ENCODE measurements around the gene STAT3. TPM values are rescaled to one million over a fixed set of nuclear protein-coding genes. Genes with fewer than 3 reads are reported as not detected.
"Not testable (repeated sequence)": the region's sequence is repeated elsewhere in the genome, so short reads cannot be mapped to it uniquely, and the experiment has no call there.

Gene STAT3
- total RNA-seq, 1 donor from 2014 or later: 105 TPM

GRCh38 chr17:42409523-42410318 is 21.5 kb upstream of the STAT3 start:
- intact Hi-C loops (cut with micrococcal nuclease): no loop called here

DNA sequence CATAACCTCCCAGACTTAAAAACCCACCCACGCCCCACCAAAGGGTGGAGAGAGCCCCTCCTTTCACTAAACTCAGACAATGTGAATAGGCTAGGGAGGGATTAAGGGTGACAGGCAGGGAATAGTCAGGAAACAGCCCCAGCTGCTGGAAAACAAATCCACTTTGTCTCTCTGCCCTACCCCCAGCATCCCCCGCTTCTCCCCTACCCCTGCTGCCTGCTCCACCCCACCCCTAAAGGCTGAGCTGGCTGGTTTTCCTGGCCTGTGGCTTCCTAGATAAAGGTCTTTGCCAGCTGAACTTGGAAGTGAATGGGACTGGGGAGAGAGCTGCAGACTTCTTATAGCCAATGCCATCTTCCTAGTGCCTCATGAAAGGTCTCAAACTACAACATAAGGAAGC is 19.8 kb upstream of the STAT3 start:
- intact Hi-C loops (cut with micrococcal nuclease): no loop called here

GRCh38 chr17:42407289-42407836 is 19.1 kb upstream of the STAT3 start:
- intact Hi-C loops (cut with micrococcal nuclease): no loop called here

DNA sequence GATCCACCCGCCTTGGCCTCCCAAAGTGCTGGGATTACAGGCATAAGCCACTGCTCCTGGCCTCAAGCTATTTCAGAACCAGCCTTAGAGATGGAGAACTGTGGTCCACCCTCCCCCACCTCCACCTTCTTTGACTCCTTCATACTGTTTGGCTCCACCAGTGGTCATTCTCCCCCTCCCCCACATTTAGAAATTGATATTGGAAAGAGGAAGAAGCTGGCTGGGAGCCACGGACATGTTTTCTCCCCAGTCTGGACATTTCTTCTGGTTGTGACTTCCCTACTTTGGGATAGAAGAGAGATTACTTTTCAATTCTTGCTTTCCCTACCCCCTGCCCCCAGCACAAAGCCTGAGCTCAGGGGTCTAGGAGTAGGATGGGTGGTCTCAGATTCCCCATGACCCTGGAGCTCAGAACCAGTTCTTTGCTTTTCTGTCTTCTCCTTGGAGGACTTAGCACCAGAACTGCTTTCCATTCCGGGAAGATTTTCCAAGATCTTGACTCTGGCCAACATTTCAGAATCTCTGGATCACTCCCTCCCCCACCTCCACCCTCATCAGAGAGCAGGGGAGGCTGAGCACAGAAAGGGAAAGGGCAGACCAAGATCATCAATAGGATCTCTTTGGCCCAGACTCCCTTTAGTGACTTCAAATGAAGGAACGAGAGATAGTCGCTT is 18.5 kb upstream of the STAT3 start:
- intact Hi-C loops (cut with micrococcal nuclease): loop anchor here (1.0 kb wide), 1 partner anchor 84 kb away; no protein-coding TSS in a partner anchor

DNA sequence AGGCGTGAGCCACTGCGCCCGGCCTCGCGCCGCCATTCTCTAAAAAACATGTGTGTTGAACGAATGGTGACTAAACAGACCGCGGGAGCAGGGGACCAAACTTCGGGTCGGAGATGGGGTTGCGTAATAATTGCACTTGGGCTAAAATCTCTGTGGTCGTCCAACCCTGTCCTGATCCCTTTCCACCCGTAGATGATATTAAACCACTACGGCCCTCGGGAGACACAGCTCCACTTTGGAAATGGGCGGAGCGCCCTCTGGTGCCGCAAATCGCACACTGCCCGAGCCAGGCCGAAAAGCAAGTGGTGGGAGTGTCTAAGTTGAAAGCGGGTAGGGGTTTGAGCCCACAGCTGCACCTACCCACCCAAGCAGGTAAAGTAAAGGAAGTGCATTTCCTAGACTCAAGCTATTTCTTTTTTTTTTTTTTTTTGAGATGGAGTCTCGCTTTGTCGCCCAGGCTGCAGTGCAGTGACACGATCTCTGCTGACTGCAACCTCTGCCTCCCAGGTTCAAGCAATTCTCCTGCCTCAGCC is 17.8 kb upstream of the STAT3 start:
- intact Hi-C loops (cut with micrococcal nuclease): loop anchor here (1.0 kb wide), 1 partner anchor 84 kb away; no protein-coding TSS in a partner anchor

- intact Hi-C loops (cut with micrococcal nuclease): no loop called here
Observed at GRCh38 chr17:42405076-42405475, 16.8 kb upstream of the STAT3 start.

DNA sequence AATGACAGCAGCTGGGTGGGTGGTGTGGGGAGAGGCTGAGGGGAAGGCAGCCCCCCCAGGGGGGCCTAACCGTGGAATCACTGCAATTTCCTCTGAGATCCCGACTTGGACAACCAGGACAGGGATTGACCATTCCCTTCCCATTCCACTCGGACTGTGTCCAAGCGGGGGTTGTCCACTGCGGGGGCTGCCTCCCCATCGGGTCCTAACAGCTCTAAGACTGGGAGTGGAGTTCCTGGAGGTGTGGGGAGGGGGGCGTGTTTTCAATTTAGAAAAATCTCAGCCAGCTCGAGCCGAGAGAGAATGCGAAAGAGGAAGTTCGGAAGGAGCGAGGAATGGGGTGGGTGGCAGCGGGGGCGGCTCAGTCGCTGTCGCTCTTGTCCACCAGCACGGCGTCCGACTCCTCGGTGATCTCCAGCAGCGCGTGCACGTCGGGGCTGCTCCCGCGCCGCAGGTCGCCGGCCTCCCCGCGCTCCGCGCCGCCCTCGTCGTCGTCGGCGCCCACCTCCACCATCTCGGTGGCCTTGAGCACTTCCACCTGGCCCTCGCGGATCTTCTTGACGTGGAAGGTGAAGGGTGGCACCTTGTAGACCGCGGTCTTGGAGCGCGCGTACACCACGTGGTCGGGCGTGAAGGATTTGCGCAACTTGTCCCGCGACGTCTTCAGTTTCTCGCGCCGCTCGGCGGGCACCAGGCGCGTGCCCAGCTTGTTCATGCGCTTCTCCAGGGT is 16.2 kb upstream of the STAT3 start:
- intact Hi-C loops (cut with micrococcal nuclease): no loop called here

DNA sequence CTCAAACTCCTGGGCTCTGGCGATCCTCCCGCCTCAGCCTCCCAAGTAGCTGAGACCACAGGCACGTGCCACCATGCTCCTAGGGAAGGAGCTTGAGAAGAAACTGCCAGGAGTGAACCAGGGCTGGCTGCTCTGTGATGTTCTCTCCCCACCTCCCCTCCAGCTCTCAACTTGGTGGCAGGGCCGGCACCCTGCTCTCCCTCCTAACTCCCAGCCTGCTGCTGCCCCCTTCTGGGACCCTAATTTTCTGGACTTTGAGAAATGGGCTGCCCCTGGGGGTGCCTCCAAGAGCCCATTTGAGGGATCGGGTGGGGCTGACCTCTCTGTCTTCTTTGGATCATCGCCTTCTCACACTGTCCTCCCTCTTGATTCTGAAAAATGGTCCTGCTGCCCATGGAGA is 14.9 kb upstream of the STAT3 start:
- intact Hi-C loops (cut with micrococcal nuclease): no loop called here

DNA sequence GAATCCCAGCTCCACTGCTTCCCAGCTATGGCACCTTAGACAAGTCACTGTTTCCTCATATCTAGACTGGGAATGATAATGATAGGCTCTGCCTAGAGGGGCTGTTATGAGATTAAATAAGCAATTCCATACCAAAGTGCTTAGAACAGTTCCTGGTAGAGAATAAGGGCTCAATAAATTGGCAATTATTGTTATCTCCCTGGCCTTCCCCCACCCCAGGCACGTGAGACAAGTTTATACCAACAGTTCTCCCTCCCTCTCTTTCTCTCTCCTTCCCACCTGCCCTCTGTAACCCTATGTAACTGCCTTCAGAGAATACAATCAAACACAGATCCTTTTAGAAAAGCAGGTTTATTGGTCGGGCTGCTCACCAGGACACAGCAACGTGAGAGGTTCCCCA is 13.9 kb upstream of the STAT3 start:
- intact Hi-C loops (cut with micrococcal nuclease): no loop called here

DNA sequence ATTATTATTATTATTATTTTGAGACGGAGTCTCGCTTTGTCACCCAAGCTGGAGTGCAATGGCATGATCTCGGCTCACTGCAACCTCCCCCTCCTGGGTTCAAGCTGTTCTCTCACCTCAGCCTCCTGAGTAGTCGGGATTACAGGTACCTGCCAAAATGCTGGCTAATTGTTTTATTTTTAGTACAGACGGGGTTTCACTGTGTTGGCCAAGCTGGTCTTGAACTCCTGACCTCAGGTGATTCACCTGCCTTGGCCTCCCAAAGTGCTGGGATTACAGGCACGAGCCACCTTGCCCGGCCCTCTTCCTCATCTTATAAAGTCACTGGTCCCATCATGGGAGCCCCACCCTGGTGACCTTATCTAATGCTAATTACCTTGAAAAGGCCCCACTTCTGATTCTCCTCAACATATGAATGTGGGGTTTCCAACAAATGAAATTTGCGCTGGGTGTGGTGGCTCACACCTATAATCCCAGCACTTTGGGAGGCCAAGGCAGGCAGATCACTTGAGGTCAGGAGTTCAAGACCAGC is 12.7 kb upstream of the STAT3 start:
- intact Hi-C loops (cut with micrococcal nuclease): not testable (repeated sequence)

DNA sequence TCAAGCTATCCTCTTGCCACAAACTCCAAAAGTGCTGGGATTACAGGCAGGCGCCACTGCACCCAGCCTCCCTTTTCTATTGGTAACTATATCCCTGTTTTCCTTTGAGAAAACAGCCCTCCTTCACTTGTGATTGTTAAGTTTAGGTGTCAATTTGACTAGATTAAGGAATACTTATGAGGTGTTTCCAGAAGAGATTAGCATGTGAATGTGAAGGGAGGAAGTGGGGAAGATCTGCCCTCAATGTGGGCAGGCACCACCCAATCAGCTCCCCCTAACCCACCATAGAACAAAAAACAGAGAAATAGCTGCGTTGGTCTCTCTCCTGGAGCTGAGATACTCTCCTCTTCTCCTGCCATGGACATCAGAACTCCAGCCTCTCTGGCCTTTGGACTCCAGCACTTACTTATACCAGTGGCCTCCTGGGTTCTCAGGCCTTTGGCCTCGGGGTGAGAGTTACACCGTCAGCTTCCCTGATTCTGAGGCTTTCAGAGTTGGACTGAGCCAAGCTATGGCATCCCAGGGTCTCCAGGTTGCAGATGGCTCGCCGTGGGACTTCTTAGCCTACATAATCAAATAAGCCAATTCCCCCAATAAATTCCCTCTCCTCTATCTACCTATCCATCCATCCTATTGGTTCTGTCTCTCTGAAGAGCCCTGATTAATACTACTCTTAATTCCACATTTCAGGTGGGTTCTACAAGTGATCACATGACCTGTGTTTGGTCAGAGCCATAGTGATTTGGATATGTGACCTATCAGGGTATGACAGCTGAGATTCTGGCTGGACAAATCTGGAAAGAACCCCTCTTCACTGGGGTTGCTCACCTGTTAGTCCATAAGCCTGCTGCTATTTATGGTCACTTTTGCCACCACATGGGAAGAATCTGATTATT is 12.0 kb upstream of the STAT3 start:
- intact Hi-C loops (cut with micrococcal nuclease): no loop called here

GRCh38 chr17:42399121-42399520 is 10.9 kb upstream of the STAT3 start:
- intact Hi-C loops (cut with micrococcal nuclease): no loop called here

DNA sequence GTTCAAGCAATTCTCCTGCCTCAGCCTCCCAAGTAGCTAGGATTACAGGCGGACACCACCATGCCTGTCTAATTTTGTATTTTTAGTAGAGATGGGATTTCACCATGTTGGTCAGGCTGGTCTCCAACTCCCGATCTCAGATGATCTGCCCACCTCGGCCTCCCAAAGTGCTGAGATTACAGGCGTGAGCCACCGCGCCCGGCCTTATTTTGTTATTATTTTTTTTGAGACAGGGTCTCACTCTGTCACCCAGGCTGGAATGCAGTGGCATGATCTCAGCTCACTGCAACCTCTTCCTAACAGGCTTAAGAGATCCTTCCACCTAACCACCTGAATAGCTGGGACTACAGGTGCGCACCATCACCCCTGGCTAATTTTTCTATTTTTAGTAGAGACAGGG is 7.4 kb upstream of the STAT3 start:
- intact Hi-C loops (cut with micrococcal nuclease): not testable (repeated sequence)

GRCh38 chr17:42394838-42395237 is 6.6 kb upstream of the STAT3 start:
- intact Hi-C loops (cut with micrococcal nuclease): no loop called here

DNA sequence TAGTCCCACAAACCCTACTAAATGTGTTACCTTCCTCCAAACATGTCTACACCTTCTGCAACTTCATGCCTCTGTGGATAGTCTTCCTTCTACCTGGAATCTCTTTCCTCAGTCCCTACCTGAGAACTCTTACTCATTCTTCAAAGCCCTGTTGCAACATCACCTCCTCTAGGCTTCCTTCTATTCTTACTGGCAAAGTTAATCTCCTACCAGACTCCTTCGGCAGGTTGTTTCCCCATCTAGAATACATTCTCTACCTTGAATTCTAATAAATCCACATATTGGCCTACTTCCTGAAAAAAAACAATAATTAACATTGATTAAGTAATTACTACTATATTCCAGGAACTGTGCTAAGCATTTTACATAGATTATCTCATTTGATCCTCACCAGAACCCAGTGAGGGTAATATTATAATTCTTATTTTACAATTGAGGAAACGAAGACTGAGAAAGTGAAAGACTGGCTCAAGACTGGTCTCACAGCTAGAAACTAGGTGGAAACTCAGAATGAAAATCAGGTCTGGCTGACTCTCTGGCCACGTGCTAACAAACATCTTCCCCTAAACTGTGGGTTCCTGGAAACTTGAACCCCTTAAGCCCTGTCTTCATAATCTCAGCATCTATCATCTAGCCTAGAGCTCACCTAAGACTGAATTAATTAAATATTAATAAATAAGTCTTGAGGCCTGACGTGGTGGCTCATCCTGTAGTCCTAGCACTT is 4.6 kb upstream of the STAT3 start:
- intact Hi-C loops (cut with micrococcal nuclease): no loop called here

GRCh38 chr17:42391439-42391838 is 3.2 kb upstream of the STAT3 start:
- intact Hi-C loops (cut with micrococcal nuclease): not testable (repeated sequence)

GRCh38 chr17:42389899-42390298 is 1.7 kb upstream of the STAT3 start:
- intact Hi-C loops (cut with micrococcal nuclease): loop anchor here (5.0 kb wide), 2 partner anchors 68 to 373 kb away; partner anchors contain the start of gene DNAJC7

DNA sequence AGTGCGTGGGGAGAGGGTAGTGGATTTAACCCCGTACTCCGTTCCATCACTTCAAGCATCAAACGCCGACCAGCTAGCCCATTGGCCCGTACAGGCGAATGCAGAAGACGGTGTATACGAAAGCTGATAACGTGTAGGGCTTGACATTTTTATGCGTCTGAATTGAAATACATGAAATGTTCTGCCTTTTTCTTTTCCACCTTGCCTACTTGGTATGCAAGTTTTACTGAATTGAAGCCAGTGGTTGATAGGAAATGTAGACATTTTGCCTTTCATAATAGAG is 834 bp upstream of the STAT3 start:
- intact Hi-C loops (cut with micrococcal nuclease): loop anchor here (5.0 kb wide), 2 partner anchors 67 to 372 kb away; partner anchors contain the start of gene DNAJC7

DNA sequence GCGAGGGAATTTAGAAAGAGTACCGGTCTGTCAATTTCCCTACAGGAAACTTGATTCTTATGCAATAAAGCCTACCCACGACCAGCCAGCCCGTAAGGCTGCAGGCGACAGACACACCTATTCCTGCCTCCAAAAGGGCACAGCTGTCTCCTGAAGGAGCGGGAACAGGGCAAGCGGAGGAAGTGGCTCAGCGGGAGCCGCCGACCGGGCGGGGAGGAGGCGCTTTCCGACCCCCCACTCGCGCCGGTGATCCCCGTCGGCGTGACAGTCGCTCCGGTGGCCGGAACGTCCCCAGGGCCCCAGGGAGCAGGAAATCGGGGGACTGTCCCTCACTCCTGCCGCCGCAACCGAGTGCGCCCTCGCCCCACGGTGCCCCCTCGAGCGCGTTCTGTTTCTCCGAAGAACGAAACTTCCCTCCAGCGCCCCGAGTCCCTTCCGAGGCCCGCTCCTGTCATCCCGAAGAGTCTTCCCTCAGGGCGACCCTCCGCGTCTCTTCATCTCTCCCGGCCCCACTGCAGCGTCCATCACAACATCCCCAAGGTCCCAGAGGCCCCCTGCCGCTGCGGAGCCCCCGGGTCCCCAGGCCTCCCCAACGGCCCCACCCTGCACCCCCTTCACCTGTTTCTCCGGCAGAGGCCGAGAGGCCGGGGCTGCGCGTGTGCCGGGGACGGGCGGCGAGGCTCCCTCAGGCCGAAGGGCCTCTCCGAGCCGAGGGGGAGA is 421 bp downstream of the STAT3 start:
- intact Hi-C loops (cut with micrococcal nuclease): loop anchor here (1.0 to 5.0 kb wide), 3 partner anchors 51 to 371 kb away; partner anchors contain the start of gene DNAJC7
